ENCODE measurements around the gene USP1.

USP1 gene

DNA sequence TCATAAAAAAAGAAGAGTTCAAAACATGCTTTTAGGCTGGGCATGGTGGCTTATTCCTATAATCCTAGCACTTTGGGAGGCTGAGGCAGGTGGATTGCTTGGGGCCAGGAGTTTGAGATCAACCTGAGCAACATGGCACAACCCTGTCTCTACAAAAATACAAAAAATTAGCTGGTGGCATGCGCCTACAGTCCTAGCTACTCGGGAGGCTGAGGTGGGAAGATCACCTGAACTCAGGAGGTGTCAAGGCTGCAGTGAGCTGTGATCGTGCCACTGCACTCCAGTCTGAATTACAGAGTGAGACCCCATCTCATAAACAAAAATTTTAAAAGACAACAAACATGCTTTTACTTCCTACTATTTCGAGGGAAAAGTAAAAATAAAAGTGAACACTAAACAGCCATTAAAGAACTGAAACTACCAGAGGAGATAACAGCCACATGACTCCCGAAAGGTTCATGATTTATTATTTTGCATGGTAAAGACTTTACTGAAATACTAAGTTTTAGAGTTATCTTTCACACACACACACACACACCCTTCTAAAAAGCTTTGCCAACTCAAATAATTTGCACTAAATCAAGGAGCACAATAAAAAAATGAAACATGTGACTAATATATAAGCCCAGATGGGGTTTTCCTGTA lies 48.1 kb downstream of the USP1 start:
- DNase-seq (ENCODE audit: low read depth in 2 of 2, low spot score in 1 of 2) = no peak

- no peak for DNase-seq (ENCODE audit: low read depth in 2 of 2, low spot score in 1 of 2)
Measured at GRCh38 chr1:62487956-62488355, 51.1 kb downstream of the USP1 start.

DNA sequence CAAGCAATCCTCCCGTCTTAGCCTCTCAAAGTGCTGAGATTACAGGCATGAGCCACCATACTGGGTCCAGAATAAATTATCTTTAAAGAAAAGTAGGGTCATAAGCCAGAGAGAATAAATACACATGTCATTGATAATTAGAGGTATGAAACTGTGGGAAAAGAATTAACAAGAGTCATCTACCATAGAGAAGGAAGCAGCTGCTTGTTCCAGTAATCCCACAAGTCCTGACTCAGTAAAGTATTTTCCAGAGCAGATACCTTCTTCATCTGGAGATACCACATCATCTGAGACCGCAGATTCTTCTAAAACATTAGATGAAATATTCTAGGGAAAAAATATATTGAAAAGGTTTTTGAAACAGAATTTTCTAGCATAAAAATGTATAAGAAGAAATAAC lies 55.7 kb downstream of the USP1 start:
- DNase-seq (ENCODE audit: low read depth in 2 of 2, low spot score in 1 of 2) = no peak

GRCh38 chr1:62493656-62494055 lies 56.8 kb downstream of the USP1 start:
- DNase-seq (ENCODE audit: low read depth in 2 of 2, low spot score in 1 of 2) = no peak

DNA sequence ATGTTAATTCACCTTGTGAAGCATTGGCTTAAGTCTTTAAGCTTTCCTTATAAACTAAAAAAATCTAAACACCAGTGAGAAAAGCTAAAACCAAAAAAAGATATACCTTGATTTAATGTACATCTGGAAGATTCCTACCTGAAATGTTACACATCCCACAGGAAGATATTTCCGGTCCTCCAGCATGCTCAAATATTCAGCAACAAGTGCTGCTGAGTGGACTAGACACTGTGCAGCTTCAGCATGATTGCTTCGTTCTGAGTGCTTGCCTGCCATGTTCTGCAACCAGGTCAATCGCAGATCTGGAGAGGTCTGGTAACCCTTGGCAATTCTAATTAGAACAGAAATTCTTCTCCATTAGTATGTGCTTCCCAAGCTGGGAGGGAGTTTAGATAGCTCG lies 57.3 kb downstream of the USP1 start:
- DNase-seq (ENCODE audit: low read depth in 2 of 2, low spot score in 1 of 2) = no peak

- DNase-seq (ENCODE audit: low read depth in 2 of 2, low spot score in 1 of 2) = no peak
Measured at GRCh38 chr1:62500210-62500609, 63.4 kb downstream of the USP1 start.

All from stimulated activated CD8-positive, alpha-beta memory T cell treated with anti-CD3 and anti-CD28 coated beads, Interleukin-4, amount 100 ng/mL, for 4 hours (primary cell).